ENCODE data around the gene CRYGN.

DNA sequence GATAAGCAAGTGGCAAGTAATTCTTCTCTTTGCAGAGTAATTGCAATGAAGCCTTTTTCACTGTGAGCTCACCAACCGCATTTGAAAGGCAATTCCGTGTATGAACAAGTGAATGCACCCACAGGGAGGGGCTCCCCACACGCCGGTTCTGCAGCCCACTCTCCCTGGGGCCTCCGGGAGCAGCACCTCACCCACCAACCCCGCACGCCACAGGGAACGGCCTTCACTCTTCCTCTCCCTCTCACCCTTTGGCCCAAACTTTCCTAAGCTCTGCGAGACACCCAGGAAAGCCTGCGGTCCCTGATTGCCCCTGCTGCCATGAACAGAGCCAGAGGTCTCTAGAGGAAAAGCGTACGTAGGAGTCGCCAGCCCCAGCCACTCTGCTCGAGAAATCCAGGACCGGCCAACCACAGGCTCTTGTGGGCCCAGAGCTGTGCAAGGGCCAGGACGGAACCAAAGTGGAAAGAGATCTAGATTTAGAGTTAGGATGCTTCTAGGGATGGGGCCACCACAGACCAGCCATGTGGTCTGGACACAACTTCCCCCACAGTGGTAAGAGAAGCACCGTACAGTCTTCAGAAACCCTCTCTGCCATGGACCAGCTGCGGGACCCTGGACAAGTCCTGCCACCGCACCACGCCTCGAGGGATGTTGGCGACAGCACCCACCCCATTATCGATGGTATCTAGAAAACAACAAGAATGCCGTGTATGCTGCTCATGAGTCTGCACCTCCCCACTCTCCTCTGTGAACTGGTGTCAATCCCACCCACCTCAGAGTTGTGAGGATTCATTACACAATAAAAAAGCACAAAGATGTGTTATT is 33.7 kb downstream of the CRYGN start:
- TF ChIP-seq, protein P1, sequence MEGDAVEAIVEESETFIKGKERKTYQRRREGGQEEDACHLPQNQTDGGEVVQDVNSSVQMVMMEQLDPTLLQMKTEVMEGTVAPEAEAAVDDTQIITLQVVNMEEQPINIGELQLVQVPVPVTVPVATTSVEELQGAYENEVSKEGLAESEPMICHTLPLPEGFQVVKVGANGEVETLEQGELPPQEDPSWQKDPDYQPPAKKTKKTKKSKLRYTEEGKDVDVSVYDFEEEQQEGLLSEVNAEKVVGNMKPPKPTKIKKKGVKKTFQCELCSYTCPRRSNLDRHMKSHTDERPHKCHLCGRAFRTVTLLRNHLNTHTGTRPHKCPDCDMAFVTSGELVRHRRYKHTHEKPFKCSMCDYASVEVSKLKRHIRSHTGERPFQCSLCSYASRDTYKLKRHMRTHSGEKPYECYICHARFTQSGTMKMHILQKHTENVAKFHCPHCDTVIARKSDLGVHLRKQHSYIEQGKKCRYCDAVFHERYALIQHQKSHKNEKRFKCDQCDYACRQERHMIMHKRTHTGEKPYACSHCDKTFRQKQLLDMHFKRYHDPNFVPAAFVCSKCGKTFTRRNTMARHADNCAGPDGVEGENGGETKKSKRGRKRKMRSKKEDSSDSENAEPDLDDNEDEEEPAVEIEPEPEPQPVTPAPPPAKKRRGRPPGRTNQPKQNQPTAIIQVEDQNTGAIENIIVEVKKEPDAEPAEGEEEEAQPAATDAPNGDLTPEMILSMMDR (IDR thresholded peaks at IDR 0.05) = no peak
- TF ChIP-seq POLR2A (IDR thresholded peaks at IDR 0.05) = no peak
- no peak for TF ChIP-seq POLR2AphosphoS5 (IDR thresholded peaks at IDR 0.05)
- TF ChIP-seq EP300 (IDR thresholded peaks at IDR 0.05) = no peak
